ENCODE measurements around the gene CIB2.

Gene CIB2

DNA sequence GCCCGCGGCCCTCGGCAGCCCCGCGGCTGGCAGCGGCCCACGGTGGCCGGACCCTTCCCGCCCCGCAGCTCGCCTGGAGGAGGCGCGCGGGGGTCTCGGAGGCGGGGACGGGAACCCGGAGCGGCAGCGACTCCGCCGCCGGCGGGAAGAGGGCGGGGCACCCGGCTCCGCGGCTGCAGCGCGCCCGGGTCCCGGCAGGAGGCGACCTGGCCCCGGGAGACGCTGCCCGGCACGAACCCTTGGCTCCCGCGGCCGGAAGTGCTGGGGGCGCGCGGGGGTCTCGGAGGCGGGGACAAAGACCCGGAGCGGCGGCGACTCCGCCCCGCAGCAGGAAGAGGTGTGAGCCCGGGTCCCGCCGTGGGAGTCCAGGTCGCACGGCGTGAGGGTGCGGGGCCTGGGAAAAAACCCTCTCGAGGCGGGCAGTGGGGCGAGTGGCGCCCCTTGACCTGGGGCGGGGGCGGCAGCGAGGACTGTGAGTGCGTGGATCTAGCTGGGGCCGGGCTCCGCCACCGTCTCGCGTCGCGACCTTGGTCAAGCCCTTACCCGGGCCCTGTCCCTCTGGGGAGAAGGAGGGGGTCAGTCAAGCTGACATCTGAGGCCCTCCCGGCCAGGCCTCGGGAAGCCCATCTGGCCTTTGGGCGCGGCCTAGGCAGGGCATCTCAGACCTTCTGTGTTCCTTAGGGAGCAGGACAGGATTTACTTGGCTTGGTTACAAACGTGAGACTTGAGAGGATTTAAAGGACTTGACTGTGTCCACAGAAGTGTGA lies at the start of gene CIB2:
CIB2 (minus strand) TSS at position 151 of the 767 bp plus-strand sequence. CDS start 230 bp downstream, outside the sequence.
- TF ChIP-seq, protein P1, sequence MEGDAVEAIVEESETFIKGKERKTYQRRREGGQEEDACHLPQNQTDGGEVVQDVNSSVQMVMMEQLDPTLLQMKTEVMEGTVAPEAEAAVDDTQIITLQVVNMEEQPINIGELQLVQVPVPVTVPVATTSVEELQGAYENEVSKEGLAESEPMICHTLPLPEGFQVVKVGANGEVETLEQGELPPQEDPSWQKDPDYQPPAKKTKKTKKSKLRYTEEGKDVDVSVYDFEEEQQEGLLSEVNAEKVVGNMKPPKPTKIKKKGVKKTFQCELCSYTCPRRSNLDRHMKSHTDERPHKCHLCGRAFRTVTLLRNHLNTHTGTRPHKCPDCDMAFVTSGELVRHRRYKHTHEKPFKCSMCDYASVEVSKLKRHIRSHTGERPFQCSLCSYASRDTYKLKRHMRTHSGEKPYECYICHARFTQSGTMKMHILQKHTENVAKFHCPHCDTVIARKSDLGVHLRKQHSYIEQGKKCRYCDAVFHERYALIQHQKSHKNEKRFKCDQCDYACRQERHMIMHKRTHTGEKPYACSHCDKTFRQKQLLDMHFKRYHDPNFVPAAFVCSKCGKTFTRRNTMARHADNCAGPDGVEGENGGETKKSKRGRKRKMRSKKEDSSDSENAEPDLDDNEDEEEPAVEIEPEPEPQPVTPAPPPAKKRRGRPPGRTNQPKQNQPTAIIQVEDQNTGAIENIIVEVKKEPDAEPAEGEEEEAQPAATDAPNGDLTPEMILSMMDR (conservative IDR thresholded peaks at IDR 0.05; ENCODE audit: low read depth, low read length), result peak; percentile 34
- peak within 1 kb of the TSS; percentile 70 for H3K4me3 ChIP-seq (ENCODE audit: low read depth, low read length)
- DNase-seq (ENCODE audit: low read depth), result peak; percentile 46

DNA sequence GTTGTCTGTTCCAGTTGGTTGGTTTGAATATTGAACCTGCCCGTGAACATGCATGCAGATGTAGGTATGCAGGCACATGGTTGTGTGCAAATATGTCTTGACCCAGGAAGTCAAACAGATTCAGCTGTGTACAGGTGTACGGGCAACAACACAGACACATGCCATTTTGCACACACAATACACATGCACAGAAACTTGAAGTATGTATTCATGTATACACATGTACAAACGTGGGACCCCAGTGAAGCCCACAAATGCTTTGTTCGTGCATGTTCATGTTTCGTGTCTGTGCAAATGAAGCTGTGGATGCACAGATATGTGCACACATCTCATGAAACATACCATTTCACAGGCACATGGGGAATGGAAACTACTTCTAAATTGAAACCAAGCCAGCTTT lies 48.7 kb upstream of the CIB2 start:
- DNase-seq (ENCODE audit: low read depth), result no peak
- H3K4me3 ChIP-seq (ENCODE audit: low read depth, low read length), result no peak overlapping the region
- TF ChIP-seq, protein P1 (conservative IDR thresholded peaks at IDR 0.05; ENCODE audit: low read depth, low read length), result no peak

DNA sequence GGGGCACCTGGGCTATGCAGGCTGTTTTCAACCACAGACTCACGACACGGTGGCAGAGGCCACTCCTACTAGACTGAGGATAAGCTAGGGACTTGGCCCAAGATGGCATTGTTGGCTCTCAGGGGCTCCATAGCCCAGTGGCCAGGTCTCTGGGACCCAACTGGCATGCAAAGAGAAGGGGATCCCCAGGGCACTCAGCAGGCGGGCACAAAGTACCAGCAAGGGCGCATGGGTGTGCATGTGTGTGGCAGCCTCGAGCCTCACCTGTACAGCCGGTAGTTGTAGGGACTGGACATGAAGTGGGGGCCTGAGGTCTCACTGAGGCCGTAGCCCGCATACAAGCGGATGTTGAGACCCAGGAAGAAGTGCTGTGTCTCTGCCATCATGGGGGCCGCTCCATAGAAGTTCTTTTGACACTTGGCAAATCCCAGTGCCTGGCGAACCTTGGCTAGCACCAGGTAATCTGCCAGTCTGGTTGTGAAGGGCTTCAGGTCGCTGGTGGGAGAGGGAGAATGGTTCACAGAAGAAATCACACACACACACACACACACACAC lies 48.1 kb upstream of the CIB2 start:
- no peak overlapping the region for H3K4me3 ChIP-seq (ENCODE audit: low read depth, low read length)
- DNase-seq (ENCODE audit: low read depth), result no peak
- TF ChIP-seq, protein P1 (conservative IDR thresholded peaks at IDR 0.05; ENCODE audit: low read depth, low read length), result no peak

DNA sequence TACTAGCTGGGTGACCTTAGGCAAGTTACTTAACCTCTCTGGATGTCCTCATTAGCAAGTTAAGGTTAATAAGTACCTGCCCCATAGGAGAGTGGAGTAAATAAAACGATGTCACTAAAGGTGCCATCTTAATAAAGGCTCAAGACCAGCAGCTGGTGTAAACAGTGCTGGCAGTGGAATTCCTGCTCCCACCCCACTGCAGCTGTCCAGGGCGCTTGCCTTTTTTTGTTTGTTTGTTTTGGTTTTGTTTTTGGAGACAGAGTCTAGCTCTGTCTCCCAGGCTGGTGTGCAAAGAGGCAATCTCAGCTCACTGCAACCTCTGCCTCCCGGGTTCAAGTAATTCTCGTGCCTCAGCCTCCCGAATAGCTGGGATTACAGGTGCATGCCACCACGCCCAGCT lies 46.8 kb upstream of the CIB2 start:
- no peak for DNase-seq (ENCODE audit: low read depth)
- TF ChIP-seq, protein P1 (conservative IDR thresholded peaks at IDR 0.05; ENCODE audit: low read depth, low read length), result no peak
- no peak overlapping the region for H3K4me3 ChIP-seq (ENCODE audit: low read depth, low read length)

DNA sequence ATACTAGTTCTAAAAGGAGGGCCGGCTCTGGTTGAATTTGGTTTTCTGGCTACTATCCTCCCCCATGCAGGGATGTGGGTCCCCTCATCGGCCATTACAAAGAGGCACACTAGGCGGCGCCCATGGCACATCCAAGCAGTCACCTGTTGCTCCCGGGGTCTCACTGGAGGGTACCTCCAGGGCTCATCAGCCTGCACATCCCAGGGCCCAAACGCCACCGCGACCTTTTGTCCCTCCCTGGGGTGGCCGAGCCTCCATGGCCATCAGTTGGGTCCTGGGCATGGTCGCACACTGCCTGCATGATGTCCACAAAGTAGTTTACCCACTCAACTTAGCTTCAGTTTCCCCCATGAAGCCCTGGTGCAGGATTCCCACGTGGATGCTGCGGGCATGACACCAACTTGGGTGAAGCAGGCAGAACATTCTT lies 46.2 kb upstream of the CIB2 start:
- H3K4me3 ChIP-seq (ENCODE audit: low read depth, low read length), result no peak overlapping the region
- TF ChIP-seq, protein P1 (conservative IDR thresholded peaks at IDR 0.05; ENCODE audit: low read depth, low read length), result peak; percentile 84
- DNase-seq (ENCODE audit: low read depth), result peak; percentile 38

DNA sequence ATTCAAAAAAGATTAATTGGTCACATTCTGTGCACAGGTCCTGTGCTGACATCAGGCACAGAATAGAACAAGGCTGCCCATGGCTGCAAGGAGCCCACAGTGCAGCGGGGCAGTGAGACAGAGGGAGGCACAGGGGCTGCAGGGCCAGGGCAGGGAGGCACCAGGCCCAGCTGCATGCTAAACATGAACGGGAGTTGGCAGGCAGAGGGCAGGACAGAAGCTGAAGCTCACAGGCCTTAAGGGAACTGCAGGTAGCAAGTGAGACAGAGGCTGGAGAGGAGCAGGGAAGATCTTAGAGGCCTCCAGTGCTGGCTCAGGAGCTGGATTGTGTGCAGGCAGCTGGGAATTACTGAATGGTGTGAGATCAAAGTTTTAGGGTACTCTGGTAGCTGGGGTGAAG lies 44.1 kb upstream of the CIB2 start:
- H3K4me3 ChIP-seq (ENCODE audit: low read depth, low read length), result no peak overlapping the region
- TF ChIP-seq, protein P1 (conservative IDR thresholded peaks at IDR 0.05; ENCODE audit: low read depth, low read length), result no peak
- no peak for DNase-seq (ENCODE audit: low read depth)

DNA sequence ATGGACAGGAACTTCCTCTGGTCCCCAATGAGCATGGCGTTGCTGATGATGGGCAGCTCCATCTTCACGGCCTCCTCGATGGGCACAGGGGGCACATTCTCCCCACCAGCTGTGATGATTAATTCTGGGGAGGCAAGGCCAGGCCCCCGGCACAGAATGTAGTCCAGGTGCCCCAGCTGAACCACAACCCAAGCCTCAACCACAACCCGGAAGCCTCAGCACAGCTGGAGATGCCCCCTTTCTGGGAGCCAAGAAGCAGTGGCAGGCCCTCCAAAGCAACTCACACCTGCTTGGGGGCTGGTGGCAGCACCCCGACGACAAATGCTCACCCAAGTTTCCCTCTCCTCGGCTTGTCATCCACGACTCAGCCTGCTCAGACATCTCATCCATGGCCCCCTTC lies 43.2 kb upstream of the CIB2 start:
- H3K4me3 ChIP-seq (ENCODE audit: low read depth, low read length), result no peak overlapping the region
- no peak for DNase-seq (ENCODE audit: low read depth)
- TF ChIP-seq, protein P1 (conservative IDR thresholded peaks at IDR 0.05; ENCODE audit: low read depth, low read length), result no peak
